KMS-11 (cell line): ENCODE results near the gene SLC1A4.
"Not testable (repeated sequence)": the region's sequence is repeated elsewhere in the genome, so short reads cannot be mapped to it uniquely, and the experiment has no call there.

Source experiments
- H2AFZ ChIP-seq: fragments of 200-600 bp; sonication (generic); 2 replicates; pipeline ENCODE4 v1.6.1; 2016; ENCODE audit warnings: antibody characterized with exemption, mixed run types, low read depth
- H3K27ac ChIP-seq: fragments of 200-600 bp; sonication (generic); 2 replicates; pipeline ENCODE4 v1.6.1; 2016; ENCODE audit warnings: mild to moderate bottlenecking, mixed run types
- H3K27me3 ChIP-seq: fragments of 200-600 bp; sonication (generic); 2 replicates; pipeline ENCODE4 v1.6.1; 2017; ENCODE audit warnings: mild to moderate bottlenecking, low read depth, mixed run types, moderate library complexity; ENCODE audit not compliant: insufficient read depth
- H3K36me3 ChIP-seq: fragments of 200-600 bp; sonication (generic); 2 replicates; pipeline ENCODE4 v1.6.1; 2017; ENCODE audit warnings: mild to moderate bottlenecking, mixed run types; ENCODE audit not compliant: insufficient read depth
- H3K4me1 ChIP-seq: fragments of 200-600 bp; sonication (generic); 2 replicates; pipeline ENCODE4 v1.6.1; 2016; ENCODE audit warnings: mild to moderate bottlenecking, low read depth, mixed run types; ENCODE audit not compliant: poor library complexity, severe bottlenecking
- H3K4me2 ChIP-seq: fragments of 200-600 bp; sonication (generic); 2 replicates; pipeline ENCODE4 v1.7.0; 2016; ENCODE audit warnings: mild to moderate bottlenecking, mixed run types
- H3K4me3 ChIP-seq: fragments of 200-600 bp; sonication (generic); IDR thresholded peaks from 2 replicates; pipeline ENCODE4 v1.6.1; 2017; ENCODE audit warnings: low read depth, low read length, mixed read lengths; ENCODE audit not compliant: insufficient read depth
- H3K79me2 ChIP-seq: fragments of 200-600 bp; sonication (generic); 2 replicates; pipeline ENCODE4 v1.6.1; 2016; ENCODE audit warnings: low read depth, mixed run types; ENCODE audit not compliant: insufficient read depth
- H3K9ac ChIP-seq: fragments of 200-600 bp; sonication (generic); 2 replicates; pipeline ENCODE4 v1.6.1; 2016; ENCODE audit warnings: mild to moderate bottlenecking, mixed run types
- H4K20me1 ChIP-seq: fragments of 200-600 bp; sonication (generic); 2 replicates; pipeline ENCODE4 v1.6.1; 2016; ENCODE audit warnings: mild to moderate bottlenecking, mixed run types; ENCODE audit not compliant: insufficient read depth
- TF ChIP-seq, protein P1 (sequence below): fragments of 200-600 bp; sonication (generic); conservative IDR thresholded peaks from 2 replicates; pipeline ENCODE4 v1.6.1; 2017; ENCODE audit warnings: low read depth, mild to moderate bottlenecking, antibody characterized with exemption, low read length, moderate library complexity, mixed read lengths

SLC1A4 gene

DNA sequence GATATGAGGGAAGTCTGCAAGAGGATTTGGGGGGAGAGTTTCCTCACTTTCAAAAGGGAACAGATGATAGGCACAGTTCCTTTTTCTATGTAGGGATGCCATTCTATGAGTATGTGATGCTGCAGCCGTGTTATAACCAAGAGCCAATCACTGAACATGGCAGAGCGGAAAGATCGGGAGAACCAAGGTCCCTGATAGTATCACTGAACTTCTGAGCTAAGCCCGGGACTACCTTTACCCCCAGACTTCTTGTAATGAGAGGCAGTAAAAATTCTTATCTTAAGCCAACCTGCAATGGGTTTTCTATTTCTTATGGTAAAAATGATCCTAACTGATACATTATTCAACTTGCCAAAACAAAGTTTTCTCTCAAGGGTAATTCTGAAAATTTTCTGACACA, 21.6 kb upstream of the SLC1A4 start:
- no peak overlapping the region for H3K4me3 ChIP-seq
- no peak overlapping the region for H2AFZ ChIP-seq
- no peaks in the 10 kb centered on the region for H4K20me1 ChIP-seq
- no peak overlapping the region for H3K9ac ChIP-seq
- H3K27ac ChIP-seq = no peak overlapping the region
- TF ChIP-seq, protein P1, sequence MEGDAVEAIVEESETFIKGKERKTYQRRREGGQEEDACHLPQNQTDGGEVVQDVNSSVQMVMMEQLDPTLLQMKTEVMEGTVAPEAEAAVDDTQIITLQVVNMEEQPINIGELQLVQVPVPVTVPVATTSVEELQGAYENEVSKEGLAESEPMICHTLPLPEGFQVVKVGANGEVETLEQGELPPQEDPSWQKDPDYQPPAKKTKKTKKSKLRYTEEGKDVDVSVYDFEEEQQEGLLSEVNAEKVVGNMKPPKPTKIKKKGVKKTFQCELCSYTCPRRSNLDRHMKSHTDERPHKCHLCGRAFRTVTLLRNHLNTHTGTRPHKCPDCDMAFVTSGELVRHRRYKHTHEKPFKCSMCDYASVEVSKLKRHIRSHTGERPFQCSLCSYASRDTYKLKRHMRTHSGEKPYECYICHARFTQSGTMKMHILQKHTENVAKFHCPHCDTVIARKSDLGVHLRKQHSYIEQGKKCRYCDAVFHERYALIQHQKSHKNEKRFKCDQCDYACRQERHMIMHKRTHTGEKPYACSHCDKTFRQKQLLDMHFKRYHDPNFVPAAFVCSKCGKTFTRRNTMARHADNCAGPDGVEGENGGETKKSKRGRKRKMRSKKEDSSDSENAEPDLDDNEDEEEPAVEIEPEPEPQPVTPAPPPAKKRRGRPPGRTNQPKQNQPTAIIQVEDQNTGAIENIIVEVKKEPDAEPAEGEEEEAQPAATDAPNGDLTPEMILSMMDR = no peak
- H3K27me3 ChIP-seq = no peaks in the 10 kb centered on the region
- no peak overlapping the region for H3K4me2 ChIP-seq
- no peaks in the 10 kb centered on the region for H3K79me2 ChIP-seq
- H3K4me1 ChIP-seq = no peaks in the 10 kb centered on the region
- no peaks in the 10 kb centered on the region for H3K36me3 ChIP-seq

DNA sequence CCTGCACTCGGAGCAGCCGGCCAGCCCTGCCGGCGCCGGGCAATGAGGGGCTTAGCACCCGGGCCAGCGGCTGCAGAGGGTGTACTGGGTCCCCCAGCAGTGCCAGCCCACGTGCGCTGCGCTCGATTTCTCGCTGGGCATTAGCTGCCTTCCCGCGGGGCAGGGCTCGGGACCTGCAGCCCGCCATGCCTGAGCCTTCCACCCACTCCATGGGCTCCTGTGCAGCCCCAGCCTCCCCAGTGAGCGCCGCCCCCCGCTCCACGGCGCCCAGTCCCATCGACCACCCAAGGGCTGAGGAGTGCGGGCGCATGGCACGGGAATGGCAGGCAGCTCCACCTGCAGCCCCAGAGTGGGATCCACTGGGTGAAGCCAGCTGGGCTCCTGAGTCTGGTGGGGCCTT, 20.1 kb upstream of the SLC1A4 start:
- not testable (repeated sequence) for H3K4me2 ChIP-seq, H3K27ac ChIP-seq, H3K36me3 ChIP-seq, H3K79me2 ChIP-seq, H4K20me1 ChIP-seq, H3K27me3 ChIP-seq, H3K4me3 ChIP-seq, H3K9ac ChIP-seq, H2AFZ ChIP-seq, H3K4me1 ChIP-seq

DNA sequence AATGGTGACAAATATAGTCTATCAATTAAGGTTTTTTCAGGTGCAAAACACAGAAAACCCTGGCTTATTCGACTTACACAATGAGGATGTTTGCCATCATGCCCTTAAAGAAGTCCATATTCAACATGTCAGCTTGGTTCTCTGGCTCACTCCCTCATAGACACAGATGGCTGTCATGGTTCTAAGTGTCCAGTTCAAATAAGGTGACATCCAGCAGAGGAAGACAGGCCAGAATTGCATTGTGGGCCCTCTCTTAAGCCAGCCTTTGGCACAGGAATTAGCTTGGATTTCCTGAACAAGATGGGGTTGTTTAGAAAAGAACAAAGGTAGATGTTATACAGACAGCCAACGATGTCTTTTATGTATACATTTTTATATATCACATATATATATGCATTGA, 18.7 kb upstream of the SLC1A4 start:
- no peak overlapping the region for H3K9ac ChIP-seq

DNA sequence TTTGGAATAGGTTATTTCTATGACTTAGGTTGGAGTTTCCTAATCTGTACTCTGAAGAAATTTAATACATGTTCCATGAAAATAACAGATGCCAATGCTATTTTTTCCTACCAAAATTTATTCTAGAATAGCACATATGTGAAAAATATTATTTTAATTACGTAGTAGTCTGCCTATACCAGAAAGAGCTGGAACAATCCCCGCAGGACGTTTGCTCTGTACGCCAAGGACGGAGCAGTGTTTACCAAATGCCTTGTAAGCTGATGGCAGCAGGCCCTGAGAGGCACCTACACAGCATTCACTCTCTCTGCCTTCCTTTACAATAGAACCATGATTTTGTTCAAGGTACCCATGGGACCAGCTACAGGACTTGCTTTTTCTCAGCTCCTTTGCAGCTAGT, 16.8 kb upstream of the SLC1A4 start:
- H3K4me3 ChIP-seq = no peak overlapping the region
- H3K27ac ChIP-seq = no peak overlapping the region
- no peaks in the 10 kb centered on the region for H3K79me2 ChIP-seq
- H3K4me1 ChIP-seq = no peaks in the 10 kb centered on the region
- no peaks in the 10 kb centered on the region for H3K27me3 ChIP-seq
- H3K4me2 ChIP-seq = no peak overlapping the region
- no peaks in the 10 kb centered on the region for H3K36me3 ChIP-seq
- no peak overlapping the region for H3K9ac ChIP-seq
- no peak overlapping the region for H2AFZ ChIP-seq
- TF ChIP-seq, protein P1 = no peak
- no peaks in the 10 kb centered on the region for H4K20me1 ChIP-seq

More for the DNA sequence above, 18.7 kb upstream of the SLC1A4 start:
- no peaks in the 10 kb centered on the region for H3K36me3 ChIP-seq
- H4K20me1 ChIP-seq = no peaks in the 10 kb centered on the region
- H3K4me2 ChIP-seq = no peak overlapping the region
- no peak overlapping the region for H3K4me3 ChIP-seq
- H2AFZ ChIP-seq = no peak overlapping the region
- no peaks in the 10 kb centered on the region for H3K27me3 ChIP-seq
- H3K4me1 ChIP-seq = no peaks in the 10 kb centered on the region
- TF ChIP-seq, protein P1 = no peak
- H3K79me2 ChIP-seq = no peaks in the 10 kb centered on the region
- no peak overlapping the region for H3K27ac ChIP-seq

DNA sequence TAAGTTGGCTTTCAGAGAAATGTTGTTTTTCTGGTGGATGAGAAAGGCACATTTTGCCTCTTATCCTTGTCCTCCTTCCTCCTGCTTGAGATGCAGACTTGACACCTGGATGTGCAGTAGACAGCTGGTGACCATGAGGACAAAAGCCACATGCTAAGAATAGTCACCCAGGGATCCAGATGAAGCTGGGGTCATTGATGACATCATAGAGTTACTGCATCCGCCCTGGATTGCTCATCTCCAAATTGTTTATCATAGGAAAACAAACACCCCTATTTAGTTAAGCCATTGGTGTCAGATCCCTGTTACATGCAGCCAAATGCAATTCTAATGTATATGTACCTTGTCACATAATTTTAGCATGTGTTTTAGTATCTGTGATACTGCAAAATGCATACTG, 16.3 kb upstream of the SLC1A4 start:
- Histone ChIP-seq H3K9ac (no peak overlapping the region), H3K4me2 (no peak overlapping the region), H3K79me2 (no peaks in the 10 kb centered on the region), H3K36me3 (no peaks in the 10 kb centered on the region), H3K27ac (no peak overlapping the region), H3K4me3 (no peak overlapping the region), H3K27me3 (no peaks in the 10 kb centered on the region), H4K20me1 (no peaks in the 10 kb centered on the region), H2AFZ (no peak overlapping the region), H3K4me1 (no peaks in the 10 kb centered on the region)
- TF ChIP-seq, protein P1 = no peak
